ENCODE measurements around the gene SCYL1. TPM values are rescaled to one million over a fixed set of nuclear protein-coding genes. Genes with fewer than 3 reads are reported as not detected.

SCYL1 gene
- total RNA-seq, 4 donors from 2014 or later = 74.3 to 115 (median 104) TPM

GRCh38 chr11:65500387-65501185 lies 24.3 kb upstream of the SCYL1 start:
- intact Hi-C loops (cut with DNase I) = no loop called here
- H3K9me3 ChIP-seq = no peaks in the 10 kb centered on the region
- H3K27me3 ChIP-seq = no peaks in the 10 kb centered on the region
- under 1% methylated on average over 20 of the region's 20 CpGs for WGBS
- peak overlapping the region; percentile 95 to 99 (median 98) for H3K27ac ChIP-seq (replicated peaks in 1 of 4)
- no peak for DNase-seq (ENCODE audit: extremely low spot score)
- H3K4me1 ChIP-seq = peaks cover 19 to 33% (median 30%) of the 10 kb centered on the region in 4 donors
- peak overlapping the region; percentile 72 to 82 (median 76) for H3K4me3 ChIP-seq
- TF ChIP-seq CTCF (IDR thresholded peaks at IDR 0.05) (no peak), POLR2AphosphoS5 (IDR thresholded peaks at IDR 0.05) (peak in 1 of 2 donors; percentile 94), POLR2A (IDR thresholded peaks at IDR 0.05; ENCODE audit: low read depth) (peak; percentile 18)
- peaks cover 30 to 55% (median 47%) of the 10 kb centered on the region in 4 donors for H3K36me3 ChIP-seq

GRCh38 chr11:65501186-65501471 lies 23.8 kb upstream of the SCYL1 start:
- TF ChIP-seq POLR2AphosphoS5 (IDR thresholded peaks at IDR 0.05) (no peak), CTCF (IDR thresholded peaks at IDR 0.05) (no peak), POLR2A (IDR thresholded peaks at IDR 0.05; ENCODE audit: low read depth) (no peak), EP300 (IDR thresholded peaks at IDR 0.05) (no peak)
- Histone ChIP-seq H3K9me3 (no peaks in the 10 kb centered on the region), H3K27ac (replicated peaks in 1 of 4) (peak overlapping the region; percentile 95 to 99 (median 98)), H3K27me3 (no peaks in the 10 kb centered on the region), H3K4me3 (peak overlapping the region; percentile 72 to 82 (median 76)), H3K36me3 (peaks cover 35 to 60% (median 52%) of the 10 kb centered on the region in 4 donors), H3K4me1 (peaks cover 18 to 33% (median 30%) of the 10 kb centered on the region in 4 donors)
- WGBS = 0% methylated on average over 2 of the region's 2 CpGs
- no peak for DNase-seq (ENCODE audit: extremely low spot score)
- intact Hi-C loops (cut with DNase I) = no loop called here

DNA sequence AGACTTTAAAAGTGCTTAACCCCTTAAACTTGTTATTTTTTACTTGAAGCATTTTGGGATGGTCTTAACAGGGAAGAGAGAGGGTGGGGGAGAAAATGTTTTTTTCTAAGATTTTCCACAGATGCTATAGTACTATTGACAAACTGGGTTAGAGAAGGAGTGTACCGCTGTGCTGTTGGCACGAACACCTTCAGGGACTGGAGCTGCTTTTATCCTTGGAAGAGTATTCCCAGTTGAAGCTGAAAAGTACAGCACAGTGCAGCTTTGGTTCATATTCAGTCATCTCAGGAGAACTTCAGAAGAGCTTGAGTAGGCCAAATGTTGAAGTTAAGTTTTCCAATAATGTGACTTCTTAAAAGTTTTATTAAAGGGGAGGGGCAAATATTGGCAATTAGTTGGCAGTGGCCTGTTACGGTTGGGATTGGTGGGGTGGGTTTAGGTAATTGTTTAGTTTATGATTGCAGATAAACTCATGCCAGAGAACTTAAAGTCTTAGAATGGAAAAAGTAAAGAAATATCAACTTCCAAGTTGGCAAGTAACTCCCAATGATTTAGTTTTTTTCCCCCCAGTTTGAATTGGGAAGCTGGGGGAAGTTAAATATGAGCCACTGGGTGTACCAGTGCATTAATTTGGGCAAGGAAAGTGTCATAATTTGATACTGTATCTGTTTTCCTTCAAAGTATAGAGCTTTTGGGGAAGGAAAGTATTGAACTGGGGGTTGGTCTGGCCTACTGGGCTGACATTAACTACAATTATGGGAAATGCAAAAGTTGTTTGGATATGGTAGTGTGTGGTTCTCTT lies 23.2 kb upstream of the SCYL1 start:
- 0% methylated on average over 3 of the region's 3 CpGs for WGBS
- intact Hi-C loops (cut with DNase I) = no loop called here
- Histone ChIP-seq H3K4me3 (peak overlapping the region; percentile 72 to 82 (median 76)), H3K9me3 (no peaks in the 10 kb centered on the region), H3K27me3 (no peaks in the 10 kb centered on the region), H3K36me3 (peaks cover 36 to 66% (median 56%) of the 10 kb centered on the region in 4 donors), H3K4me1 (peaks cover 19 to 33% (median 30%) of the 10 kb centered on the region in 4 donors), H3K27ac (replicated peaks in 1 of 4) (peak overlapping the region; percentile 95 to 99 (median 98))
- no peak for DNase-seq (ENCODE audit: extremely low spot score)
- TF ChIP-seq CTCF (IDR thresholded peaks at IDR 0.05) (no peak), EP300 (IDR thresholded peaks at IDR 0.05) (no peak), POLR2A (IDR thresholded peaks at IDR 0.05; ENCODE audit: low read depth) (peak; percentile 43), POLR2AphosphoS5 (IDR thresholded peaks at IDR 0.05) (peak in 1 of 2 donors; percentile 85)

GRCh38 chr11:65502274-65502554 lies 22.7 kb upstream of the SCYL1 start:
- H3K27ac ChIP-seq (replicated peaks in 1 of 4) = peak overlapping the region; percentile 95 to 99 (median 98)
- no peaks in the 10 kb centered on the region for H3K27me3 ChIP-seq
- peak overlapping the region; percentile 72 to 82 (median 76) for H3K4me3 ChIP-seq
- intact Hi-C loops (cut with DNase I) = no loop called here
- no peaks in the 10 kb centered on the region for H3K9me3 ChIP-seq
- H3K36me3 ChIP-seq = peaks cover 36 to 70% (median 58%) of the 10 kb centered on the region in 4 donors
- no peak for DNase-seq (ENCODE audit: extremely low spot score)
- TF ChIP-seq POLR2AphosphoS5 (IDR thresholded peaks at IDR 0.05) (no peak), CTCF (IDR thresholded peaks at IDR 0.05) (no peak), EP300 (IDR thresholded peaks at IDR 0.05) (no peak), POLR2A (IDR thresholded peaks at IDR 0.05; ENCODE audit: low read depth) (no peak)
- peaks cover 22 to 33% (median 31%) of the 10 kb centered on the region in 4 donors for H3K4me1 ChIP-seq

All from esophagus muscularis mucosa (tissue), 4 donors.